Femur (tissue), 1 donor: ENCODE results near the gene PAMR1.
A peak's percentile ranks its signal among the peaks of the same experiment; 100 is the strongest.

Source experiments
- DNase-seq: peaks from one replicate; pipeline ENCODE4 v3.0.0-alpha.2; 2017

The PAMR1 gene

DNA sequence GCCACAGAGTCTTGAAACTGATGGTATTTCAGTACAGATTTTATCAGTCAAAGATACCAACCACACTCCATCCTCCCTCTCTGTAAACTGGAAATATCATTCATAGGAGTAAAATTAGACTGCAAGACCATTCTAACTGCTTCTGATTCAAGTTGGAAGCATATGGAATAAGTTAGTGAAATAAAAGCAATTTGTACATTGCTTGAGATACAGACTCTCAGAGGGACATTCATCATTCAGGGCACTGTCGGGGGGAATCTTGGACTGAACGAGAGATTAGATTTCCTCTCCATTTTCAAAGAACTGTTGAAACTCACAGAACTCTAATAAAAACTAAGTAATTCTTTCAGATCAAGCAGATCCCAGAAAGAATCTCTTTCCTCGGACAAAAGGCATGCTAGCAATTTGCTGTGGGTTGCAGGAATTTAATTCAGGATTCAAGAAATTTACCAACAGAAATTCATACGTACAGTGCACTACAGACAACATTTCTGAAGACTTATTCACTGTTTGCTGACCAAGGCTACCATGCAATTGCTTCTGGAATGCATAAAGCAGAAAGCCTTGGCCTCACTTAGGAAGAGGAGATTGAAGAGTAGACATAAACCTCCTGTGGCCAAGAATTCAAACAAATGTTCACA is 34.1 kb downstream of the PAMR1 start:
- DNase-seq = no peak

DNA sequence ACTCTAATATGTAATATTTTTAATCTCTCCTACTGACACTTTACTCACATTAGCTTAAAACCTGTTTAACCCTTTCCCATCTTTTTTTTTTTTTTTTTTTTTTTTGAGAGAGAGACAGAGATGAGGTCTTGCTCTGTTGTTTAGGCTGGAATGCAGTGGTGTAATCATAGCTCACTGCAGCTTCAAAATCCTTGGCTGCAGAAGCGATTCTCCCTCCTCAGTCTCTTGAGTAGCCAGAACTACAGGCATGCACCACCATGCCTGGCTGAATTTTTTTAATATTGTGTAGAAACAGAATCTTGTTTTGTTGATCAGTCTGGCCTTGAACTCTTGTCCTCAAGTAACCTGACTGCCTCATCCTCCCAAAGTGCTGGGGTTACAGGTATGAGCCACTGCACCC is 37.3 kb downstream of the PAMR1 start:
- DNase-seq = no peak

DNA sequence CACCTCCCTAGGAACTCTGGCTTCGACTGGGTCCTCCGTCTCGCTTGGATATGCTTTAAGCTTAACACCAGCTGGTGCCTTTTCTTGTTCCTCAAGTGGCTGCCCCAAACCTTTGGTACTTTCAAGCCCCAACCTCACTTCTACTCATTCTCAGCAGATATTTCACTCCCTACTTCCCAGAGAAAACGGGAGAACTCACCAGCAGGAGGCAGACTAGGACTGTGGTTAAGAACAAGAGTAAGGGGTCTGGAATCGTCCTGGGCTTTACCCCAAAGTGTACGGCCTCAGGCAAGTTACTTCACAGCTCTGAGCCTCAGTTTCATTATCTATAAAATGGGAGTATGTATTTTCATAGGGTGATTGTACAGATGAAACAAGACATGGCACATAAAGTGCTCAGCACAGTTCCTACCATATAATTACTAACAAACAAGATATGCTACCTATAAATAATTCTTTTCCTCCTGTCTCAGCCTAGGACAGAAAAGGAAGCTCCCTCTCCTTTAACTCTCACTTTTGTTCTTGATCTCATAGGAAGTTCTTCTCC is 37.8 kb downstream of the PAMR1 start:
- DNase-seq = peak; percentile 57

DNA sequence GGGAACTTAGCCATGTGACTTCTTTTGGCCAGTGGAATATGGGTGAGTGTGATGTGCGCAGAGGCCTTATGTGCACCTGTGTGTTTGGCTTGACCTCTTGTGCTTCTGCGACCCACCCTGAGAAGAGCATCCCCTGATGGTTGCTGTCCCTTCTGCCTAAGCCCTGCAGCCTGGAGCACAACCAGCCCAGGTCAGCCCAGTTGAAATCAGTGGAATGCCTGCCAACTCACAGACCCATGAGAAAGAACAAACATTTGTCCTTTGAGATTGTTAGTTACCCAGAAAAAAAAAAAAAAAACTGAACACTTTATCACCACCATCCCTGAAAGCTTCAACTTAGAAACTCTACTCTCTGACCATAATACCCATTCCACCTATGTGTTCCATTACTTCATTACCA is 38.5 kb downstream of the PAMR1 start:
- no peak for DNase-seq

DNA sequence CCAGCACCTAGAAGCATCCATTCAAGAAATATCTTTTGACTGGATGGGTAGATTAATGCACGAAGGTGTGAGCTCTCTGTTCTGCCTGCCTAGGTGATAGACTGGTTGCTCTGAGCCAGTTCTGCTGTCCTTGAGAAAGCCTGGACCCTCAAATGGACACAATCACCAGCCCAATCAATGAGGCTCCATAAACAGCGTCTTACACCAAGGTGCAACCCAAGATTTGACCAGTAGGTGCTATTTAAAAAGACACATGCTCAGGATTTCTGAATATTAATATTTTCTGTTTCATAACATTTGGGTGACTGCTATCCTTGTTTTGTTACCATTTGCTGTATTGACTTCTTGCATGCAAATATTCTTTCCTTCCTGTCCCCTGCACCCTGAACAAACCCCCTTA is 39.0 kb downstream of the PAMR1 start:
- DNase-seq = no peak

DNA sequence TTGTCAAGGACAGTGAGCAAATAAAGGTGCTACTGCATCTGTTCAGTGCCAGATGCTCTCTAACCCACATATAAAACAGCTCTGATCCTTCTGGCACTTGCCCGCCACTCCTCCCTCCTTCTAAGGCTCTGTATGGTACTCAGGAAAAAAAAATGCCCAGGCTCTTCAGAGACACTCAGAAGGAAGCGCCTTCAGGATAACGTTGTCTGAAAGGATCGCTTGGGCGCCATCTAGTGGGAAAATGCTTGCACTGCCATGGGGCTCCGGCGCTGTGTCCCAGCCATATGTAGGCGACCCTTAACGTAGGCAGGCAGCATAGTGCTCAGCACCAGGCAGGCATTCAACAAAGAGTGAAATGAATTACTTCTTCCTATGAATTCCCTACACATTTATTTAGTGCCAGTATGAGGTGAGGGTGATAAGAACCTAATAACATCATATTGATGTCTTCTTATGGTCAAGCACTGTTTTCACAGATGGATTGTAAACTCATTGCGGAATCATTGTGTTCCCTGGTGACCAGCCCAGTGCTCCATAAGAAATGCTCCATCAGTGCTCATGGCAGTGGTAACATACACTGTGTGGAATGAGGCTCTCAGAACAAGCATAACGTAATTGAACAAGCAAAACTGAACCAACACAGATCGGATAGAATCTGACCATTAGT is 39.6 kb downstream of the PAMR1 start:
- DNase-seq = peak; percentile 86

DNA sequence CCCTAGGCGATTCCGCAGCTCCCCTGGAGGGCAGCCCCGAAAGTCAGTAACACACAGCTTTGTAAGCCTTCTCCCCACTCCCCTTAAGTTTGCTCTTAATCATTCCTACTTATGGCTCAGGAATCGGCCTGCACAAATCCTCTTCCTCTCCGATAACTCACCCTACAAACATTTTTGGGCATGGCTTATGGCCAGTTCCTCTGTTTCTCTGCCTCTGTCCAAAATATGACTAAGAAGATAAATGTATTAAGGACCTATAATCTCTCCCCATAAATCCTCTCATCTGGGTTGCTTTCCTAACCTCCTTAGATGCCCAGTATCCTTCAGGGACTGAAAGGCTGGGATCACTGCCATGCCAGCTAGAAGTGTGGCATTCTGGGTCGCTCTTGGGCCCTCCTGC is 41.0 kb downstream of the PAMR1 start:
- no peak for DNase-seq

DNA sequence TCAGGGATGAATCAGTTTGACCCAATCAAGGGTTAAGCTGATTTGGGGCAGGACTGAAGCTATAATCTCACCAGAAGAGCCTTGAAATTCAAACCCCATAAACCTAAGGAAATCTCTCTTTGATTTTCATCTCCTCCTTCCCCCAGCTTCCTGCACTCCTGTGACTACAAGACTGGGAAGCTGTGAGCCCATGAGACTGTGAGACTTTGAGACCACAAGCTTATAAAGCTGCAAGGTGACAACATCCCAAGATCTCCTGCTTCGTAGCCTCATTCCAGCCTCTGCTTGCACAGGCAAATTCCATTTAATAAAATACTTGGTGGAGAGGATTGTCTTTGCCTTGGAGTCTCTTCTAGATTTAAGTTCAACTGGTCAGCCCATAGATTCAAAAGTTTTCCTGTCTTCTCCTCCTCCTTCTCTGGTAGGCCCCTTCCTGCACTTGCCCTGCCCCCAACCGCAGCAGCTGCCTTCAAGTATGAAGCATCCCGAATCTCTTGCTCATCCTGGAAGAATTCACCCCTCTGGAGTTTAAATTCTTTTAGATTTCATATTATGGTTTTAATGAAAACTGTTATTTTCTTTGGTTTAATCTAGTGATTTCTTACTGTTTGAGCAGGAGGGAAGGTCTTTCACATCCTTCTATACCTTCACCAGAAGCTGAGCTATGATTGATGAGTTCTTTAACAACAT is 42.1 kb downstream of the PAMR1 start:
- no peak for DNase-seq

DNA sequence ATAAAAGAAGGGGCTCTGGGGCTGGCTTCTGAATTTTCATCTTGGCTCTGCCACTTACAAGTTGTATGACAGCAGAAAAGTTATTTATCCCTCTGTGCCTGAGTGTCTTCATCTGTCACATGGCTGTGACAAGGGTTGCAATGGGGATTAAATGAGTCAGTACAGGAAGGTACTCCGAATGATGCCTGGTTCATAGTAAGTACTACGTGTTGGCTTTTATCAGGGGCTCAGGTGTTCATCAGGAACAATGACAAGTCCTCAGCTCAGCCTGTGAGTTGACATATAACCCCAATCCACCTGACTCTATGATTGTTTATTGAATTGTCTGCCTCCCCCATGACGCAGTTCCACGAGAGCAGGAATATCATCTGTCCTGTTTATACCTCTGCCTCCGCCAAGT is 45.7 kb downstream of the PAMR1 start:
- no peak for DNase-seq

DNA sequence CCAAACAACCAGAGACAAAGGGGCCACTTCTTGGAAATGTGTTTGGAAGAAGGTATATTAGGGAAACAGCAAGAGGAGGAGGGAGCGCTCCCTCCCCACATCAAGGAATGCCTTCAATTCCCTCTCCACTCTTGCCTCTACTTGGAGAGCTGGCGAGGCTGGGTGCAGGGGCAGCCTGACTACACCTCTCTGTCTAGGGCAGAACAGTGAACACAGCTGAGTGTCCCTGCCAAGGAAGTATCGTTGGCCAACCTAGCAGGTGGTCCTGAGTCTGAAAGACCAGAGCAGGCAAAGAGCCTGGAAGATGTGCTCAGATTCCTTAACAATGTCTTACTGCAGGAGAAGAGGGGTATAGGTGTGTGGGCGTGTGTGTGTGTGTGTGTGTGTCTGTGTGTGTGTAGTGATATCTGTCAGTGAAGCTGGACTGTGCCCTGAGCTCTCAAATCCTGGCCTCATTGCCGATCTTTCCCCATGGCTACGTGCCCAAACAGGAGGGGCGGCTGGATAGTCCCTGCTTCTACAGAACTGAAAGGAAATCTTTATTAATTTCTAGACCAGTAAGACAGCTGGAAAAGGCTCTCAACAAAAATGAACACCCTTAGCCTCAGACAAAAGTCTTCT is 46.8 kb downstream of the PAMR1 start:
- DNase-seq = peak; percentile 52

DNA sequence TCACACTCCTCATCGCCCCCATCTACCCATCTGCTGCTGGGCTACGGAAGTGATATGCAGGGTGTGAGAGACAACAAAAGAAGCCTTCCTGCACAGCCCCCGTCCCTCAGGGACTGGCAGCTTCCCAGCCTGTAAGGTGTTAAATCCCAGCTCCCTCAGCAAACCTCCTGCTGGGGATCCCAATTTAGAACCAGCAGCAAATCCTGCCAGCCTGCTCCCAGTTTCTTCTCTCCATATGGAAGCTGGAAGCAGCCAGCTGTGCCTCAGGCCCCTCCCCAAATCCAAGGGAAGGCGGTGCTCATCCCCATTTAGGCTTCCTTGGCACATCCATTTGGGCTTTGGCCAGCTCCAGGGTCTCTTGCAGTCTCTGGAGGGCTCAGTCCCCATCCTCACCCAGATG is 47.5 kb downstream of the PAMR1 start:
- no peak for DNase-seq

DNA sequence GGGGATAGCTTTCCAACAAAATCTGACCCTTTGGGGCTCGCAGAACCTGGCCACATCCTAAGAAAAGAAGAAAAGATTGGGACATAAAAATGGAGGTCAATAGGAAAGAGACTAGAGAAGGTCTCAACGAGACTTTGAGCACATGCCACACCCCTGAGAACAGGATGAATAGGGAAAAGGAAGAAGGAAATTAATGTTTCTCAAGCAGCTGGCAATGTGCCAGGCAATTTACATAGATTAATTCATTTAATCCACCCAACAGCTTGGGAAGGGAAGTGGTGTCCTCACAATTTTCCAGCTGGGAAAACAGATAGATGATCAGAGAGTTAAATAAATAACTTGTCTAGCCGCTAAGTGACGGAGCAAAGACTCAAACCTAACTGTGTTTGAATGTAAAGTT is 50.7 kb downstream of the PAMR1 start:
- DNase-seq = no peak

DNA sequence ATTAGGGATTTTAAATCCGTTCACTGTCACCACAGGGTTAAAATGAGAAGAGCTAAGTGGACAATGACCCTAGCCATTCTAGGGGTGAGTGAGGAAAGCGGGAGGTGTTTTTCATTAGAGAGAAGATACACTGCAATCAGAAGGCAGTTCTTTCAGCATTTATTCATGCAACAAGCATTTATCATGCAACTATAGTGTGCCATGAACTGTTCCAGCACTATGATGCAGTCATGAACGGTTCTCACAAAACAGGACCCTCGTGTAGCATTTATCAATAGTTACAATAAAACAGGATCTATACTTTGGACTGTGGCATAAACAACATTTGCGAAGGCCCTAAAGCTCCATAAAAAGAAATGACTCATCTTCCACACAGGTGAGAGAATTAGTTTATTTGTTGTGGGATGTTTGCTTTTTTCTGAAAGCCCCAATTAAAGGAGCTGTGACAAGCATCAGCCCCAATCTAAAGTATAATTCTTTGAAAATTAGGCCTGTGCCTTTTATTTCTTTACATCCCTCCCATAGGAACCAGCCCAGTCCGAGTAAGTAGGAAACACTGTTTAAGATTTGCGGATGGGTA is 51.5 kb downstream of the PAMR1 start:
- DNase-seq = no peak

DNA sequence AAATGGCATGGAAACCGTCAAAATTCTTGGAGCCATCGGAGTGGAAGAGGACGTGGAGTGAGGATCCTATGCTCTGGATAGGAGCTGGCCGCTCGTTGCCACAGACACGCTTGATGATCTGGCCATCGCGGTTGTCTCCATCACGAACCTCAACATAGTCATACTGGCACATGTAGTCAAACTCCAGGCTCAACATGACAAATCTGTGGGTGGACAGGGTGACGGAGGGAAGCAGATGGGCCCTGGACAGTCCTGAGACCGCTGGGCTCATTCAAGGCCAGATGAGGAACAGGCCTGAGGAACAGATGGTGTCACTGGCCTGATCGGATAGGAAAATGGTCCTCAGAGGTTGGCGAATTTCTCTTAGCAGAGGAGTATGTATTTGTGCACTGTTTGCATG is 54.8 kb downstream of the PAMR1 start:
- DNase-seq = no peak

DNA sequence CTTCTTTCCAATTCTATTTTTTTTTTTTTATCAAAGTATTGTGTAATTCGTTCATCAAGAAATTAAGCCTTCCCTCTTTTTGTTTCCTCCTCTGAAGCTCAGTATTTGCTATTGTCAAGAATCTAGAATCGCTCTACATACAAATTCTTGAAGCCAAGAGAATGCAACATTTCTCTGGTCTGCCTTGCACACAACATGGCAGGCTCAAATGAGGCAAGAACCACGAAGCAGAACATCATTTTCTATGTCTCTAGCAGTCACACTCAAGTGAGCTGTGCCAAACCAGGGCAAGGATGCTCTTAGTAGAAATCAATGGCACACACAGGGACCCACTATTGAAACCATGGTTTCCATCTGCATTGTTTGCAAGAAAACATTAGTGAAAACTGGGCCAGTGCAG is 59.4 kb downstream of the PAMR1 start:
- DNase-seq = no peak

DNA sequence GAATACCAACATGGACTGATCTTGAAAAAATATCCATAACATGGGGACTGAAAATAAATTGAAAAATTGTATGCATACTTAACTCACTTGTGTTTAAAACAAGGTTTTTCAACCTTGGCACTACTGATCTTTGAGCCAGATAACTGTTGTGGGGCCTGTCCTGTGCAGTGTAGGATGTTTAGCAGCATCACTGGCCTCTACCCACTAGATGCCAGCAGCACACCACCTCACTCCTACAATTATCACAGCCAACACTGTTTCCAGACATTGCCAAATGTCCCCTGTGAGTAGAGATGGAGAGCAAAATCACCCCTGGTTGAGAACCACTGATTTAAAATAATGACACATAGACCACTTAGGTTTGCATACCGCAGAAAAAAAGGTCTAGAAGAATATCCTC is 61.1 kb downstream of the PAMR1 start:
- DNase-seq = no peak

DNA sequence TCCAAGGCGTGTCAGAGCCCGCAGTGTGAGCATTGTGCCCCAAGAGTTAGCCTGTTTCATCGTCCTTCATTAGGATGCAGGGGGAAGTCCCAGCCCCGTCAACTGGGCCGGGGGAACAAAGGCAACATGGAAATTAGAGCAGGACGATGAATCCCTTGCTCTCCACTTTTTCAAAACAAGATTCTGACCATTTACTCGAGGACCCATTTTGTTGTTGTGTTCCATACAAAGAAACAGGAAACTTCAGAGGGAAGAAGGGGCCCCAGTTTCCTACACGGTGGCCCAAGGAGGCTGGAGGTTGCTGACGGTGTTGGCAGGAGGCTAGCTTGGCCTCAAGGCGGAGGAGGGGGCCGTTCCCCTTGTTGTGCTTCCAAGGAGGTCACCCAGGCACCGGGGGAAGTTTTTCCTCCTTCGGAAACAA is 62.1 kb downstream of the PAMR1 start:
- no peak for DNase-seq

DNA sequence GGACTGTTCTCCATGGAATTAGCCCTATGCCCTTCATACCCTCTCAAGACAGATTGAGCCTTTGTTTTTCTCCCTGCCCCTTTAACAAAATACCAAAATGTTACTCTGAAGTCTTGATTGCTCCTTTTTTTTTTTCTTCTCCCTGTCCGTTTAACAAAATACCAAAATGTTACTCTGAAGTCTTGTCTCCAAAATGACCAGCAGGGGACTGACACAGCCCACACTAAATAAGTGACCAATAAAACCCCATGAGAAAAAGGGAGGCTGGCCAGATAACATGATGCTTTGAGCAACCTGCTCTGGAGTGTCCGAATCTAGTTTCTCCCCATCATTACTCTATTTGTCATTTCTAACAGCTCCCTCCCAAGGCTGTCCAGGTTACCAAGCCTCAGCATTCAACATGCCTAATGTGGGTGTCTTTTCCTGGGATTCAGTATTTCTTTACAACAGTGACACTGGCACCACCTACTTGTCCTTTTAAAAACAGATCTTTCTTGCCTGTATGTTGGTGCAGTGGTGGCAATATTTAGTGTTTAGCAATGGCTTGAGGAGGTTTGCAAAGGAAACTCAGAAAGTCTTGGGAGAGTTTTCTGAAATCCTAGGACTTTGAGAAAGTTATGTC is 63.4 kb downstream of the PAMR1 start:
- DNase-seq = no peak

DNA sequence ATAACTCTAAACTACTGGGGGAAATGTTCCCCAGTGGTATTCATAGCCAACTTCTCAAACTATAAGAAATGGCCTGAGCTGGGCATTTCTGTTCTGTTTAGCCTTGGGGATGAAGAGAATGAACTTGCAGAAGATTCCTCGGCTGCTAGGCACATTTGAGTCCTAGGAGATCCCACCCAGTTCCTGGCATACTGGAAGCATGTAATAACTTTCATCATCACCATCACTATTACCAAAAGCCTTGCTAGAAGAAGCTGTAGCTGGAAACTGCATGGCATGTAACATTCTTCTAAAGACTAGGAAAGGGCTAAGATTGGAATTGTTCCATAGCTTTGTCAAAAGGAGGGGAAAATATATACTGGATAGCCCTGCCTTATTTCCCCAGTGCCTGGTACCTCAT is 65.9 kb downstream of the PAMR1 start:
- no peak for DNase-seq

DNA sequence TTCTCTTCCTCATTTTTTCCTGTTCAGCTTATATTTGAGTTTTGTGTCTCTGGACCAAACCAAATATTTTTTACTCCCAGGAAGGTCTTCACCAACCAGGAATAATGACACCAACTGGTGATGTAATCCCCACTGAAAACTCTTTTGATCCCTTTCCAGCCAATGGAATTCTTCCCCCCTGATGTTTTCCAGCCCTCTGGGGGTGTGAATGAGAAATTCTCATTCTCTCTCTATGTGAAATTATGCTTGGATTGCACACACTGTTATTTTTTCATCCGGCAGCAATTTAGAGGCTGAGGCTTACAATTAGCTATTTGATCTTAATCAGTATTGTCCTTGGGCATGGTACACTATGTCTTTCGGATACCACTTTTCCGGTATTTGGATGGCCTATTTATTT is 66.6 kb downstream of the PAMR1 start:
- DNase-seq = no peak

DNA sequence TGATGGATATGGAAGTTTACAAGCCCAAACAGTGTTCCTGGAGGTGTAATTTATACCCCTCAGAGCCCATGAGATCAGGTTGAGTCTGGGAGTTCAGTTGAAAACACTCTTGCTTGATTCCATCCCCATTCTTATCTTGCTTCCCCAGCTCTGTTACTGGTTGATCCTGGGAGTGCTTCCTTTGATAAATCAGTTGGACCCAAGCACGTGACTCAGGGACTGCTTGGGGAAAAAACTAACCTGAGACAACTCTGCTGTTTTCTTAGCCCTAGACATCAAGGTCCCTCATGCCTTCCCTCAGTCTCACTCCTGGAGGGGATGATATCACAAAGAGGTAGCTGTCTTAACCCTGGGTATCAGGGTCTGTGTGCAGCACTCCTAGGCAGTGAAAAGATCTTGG is 71.1 kb downstream of the PAMR1 start:
- no peak for DNase-seq

DNA sequence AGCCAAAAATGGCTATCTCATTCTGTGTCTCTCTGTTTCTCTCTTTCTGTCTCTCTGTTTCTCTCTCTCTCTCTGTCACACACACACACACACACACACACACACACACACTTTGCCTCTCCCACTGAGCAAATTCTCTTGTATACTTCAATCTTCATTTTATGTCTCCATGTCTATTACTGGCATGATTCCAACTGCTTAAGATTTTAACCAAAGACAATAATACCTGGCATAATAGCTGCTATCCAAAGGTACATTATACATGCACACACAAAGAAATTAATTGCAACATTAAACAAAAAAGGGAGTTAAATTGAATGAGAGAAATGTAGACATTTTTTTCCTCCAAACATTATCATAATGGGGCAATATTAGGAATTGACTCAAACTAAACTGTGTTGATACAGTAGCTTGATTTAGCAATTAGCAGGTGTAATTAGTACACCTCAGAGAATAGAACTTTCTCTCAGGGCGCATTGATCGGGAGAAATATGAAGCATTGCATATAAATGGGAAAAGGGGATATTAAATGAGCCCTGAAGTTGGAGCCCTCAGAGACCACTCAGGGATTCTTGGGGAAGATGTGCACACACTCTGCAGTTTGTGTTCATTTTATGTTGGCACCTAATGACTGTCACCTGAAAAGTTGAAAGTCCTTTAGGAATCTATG is 88.7 kb downstream of the PAMR1 start:
- no peak for DNase-seq
